ENCODE results near the gene PRDM16.

PRDM16 gene

DNA sequence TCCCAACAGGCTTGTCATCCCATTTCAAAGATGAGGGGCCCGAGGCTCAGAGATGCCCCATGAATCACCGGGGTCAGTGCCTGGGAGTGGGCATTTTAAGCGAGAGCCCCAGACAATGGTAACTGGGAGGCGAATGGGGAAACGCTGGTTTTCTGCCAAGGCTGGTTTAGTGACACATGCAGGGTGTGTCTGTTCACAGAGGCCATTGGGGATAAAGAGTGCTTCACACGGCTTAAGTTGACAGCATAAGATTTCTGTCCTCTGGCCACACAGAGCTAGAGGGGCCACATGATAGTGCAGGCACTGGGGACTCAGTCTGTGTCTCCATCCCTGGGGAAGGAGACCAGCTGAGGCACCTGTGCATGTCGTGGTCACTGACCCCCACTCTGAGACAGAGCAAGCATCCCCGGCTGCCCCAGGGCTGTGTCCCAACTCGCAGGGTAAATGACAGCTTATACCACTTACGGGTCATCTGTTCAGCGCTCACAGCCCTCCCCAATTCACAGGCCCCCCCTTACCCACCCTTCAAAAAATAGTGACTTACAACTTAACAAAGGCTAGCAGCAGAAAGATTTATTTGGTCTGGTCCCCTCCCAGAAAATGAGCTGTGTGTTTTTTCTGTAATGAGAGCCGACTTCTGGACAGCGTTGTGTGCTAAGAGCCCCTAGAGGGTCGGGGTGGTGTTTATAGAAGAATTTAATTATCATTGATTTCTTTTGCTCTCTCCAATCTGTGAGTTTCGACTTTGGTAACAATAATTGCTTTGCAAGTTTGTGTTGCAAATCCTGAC, 350.6 kb downstream of the PRDM16 start:
- no peak overlapping the region for H3K23ac ChIP-seq (ENCODE audit: low read length in 2 of 2)
- H3K9ac ChIP-seq (ENCODE audit: low read length), result no peak overlapping the region

DNA sequence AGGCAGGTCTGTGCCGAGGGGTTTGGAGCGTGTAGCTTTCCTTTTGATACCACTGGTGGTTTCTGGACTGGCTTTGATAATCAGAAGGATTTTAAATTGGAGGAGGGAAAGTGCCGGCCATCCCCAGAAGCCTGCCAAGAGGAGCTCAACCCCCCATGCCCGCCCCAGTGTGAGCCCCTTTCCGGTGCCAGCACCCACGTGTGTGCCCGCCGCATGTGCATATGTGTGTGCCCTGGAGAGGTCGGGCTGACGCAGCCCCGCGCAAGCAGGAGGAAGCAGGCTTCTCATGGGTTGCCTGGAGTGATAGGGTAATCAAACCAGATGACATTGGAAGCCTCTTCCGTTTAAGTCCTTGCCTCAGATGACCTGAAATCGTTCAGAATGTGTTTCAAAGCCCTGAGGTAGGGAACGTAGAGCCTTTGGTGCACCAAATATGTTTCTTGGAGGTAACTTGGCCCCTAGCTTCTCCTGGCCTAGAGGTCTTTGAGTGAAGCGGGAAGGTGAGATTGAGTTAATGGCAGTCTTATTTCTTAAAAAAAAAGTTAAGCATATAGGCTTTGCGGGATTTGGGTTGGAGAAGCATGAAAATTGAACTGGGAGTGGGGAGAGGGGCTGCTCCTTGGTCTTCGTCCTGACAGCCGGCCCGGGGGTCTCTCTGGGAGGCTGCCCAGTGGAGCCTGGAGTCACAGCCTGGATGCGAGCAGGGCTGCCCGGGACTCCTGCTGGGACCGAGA, 351.4 kb downstream of the PRDM16 start:
- no peak overlapping the region for H2AFZ ChIP-seq (ENCODE audit: low read depth, low read length)

More for the DNA sequence above, 350.6 kb downstream of the PRDM16 start:
- no peak overlapping the region for H3K27ac ChIP-seq (ENCODE audit: low read length, poor library complexity, severe bottlenecking)
- no peaks in the 10 kb centered on the region for H3K79me1 ChIP-seq (replicated peaks; ENCODE audit: low read length, poor library complexity, severe bottlenecking)
- H4K8ac ChIP-seq (ENCODE audit: low read length), result no peak overlapping the region
- no peak overlapping the region for H3K4ac ChIP-seq (ENCODE audit: low read depth in 1 of 2, low read length in 2 of 2)
- no peak overlapping the region for H3K18ac ChIP-seq (ENCODE audit: low read depth in 1 of 2, low read length in 2 of 2)
- H3K4me3 ChIP-seq (ENCODE audit: insufficient read depth in 1 of 2, low read depth in 1 of 2, low read length in 2 of 2), result no peak overlapping the region
- no peak for DNase-seq
- no peak overlapping the region for H3K14ac ChIP-seq (ENCODE audit: low read length in 2 of 2)
- H2BK120ac ChIP-seq (ENCODE audit: low read depth, low read length), result no peak overlapping the region
- no peak overlapping the region for H2AFZ ChIP-seq (ENCODE audit: low read depth, low read length)
- H4K91ac ChIP-seq (ENCODE audit: low read length), result no peak overlapping the region
- 72% methylated on average over 14 of the region's 15 CpGs for WGBS
- H3K36me3 ChIP-seq (ENCODE audit: control insufficient read depth in 1 of 2, insufficient read depth in 2 of 2, low read depth in 1 of 2, low read length in 2 of 2), result peaks cover 0 to 4% of the 10 kb centered on the region in 2 experiments
- peaks cover 26 to 50% of the 10 kb centered on the region in 2 experiments for H3K27me3 ChIP-seq (ENCODE audit: control insufficient read depth in 1 of 2, insufficient read depth in 1 of 2, low read length in 2 of 2)
- no peak overlapping the region for H2AK5ac ChIP-seq (ENCODE audit: low read length, severe bottlenecking)
- H3K4me2 ChIP-seq (ENCODE audit: low read length, poor library complexity, severe bottlenecking), result no peak overlapping the region
- H3K9me3 ChIP-seq (ENCODE audit: control insufficient read depth, low read length), result peaks cover 10% of the 10 kb centered on the region
- H2BK5ac ChIP-seq (ENCODE audit: low read depth, low read length, poor library complexity, severe bottlenecking), result no peak overlapping the region
- H2BK15ac ChIP-seq (ENCODE audit: low read depth, poor library complexity, severe bottlenecking), result no peak overlapping the region
- H3K4me1 ChIP-seq (ENCODE audit: control insufficient read depth, insufficient read depth, low read depth, low read length), result peaks cover 2% of the 10 kb centered on the region
- H2BK12ac ChIP-seq (ENCODE audit: low read length in 2 of 2), result no peak overlapping the region

DNA sequence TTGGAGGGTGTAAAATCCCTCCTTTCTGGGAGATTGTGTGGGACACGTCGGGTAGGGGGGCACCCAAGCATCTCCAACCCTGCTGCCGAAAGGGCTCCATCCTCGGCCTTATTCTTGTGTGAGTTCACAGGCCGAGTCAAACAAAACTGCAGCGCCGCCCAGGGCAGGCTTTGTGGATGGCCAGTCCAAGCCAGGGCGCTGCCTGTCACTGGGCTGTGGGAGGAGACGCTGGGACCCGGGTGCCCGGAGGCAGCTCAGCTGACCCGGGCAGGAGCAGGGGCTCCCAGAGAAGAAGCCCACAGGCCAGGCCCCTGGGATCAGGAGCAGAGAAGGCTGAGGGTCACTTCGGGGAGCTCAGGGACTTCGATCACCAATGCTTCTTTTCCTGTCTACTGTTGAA, 353.6 kb downstream of the PRDM16 start:
- Histone ChIP-seq H2AFZ (ENCODE audit: low read depth, low read length) (no peak overlapping the region), H3K4ac (ENCODE audit: low read depth in 1 of 2, low read length in 2 of 2) (no peak overlapping the region), H3K4me2 (ENCODE audit: low read length, poor library complexity, severe bottlenecking) (no peak overlapping the region), H3K4me1 (ENCODE audit: control insufficient read depth, insufficient read depth, low read depth, low read length) (peaks cover 2% of the 10 kb centered on the region), H3K9me3 (ENCODE audit: control insufficient read depth, low read length) (no peaks in the 10 kb centered on the region), H2BK120ac (ENCODE audit: low read depth, low read length) (no peak overlapping the region), H2BK12ac (ENCODE audit: low read length in 2 of 2) (no peak overlapping the region), H2BK15ac (ENCODE audit: low read depth, poor library complexity, severe bottlenecking) (no peak overlapping the region), H4K91ac (ENCODE audit: low read length) (no peak overlapping the region), H3K9ac (ENCODE audit: low read length) (no peak overlapping the region), H3K27me3 (ENCODE audit: control insufficient read depth in 1 of 2, insufficient read depth in 1 of 2, low read length in 2 of 2) (peaks cover 26 to 46% of the 10 kb centered on the region in 2 experiments), H3K36me3 (ENCODE audit: control insufficient read depth in 1 of 2, insufficient read depth in 2 of 2, low read depth in 1 of 2, low read length in 2 of 2) (peaks cover 0 to 12% of the 10 kb centered on the region in 2 experiments), H3K14ac (ENCODE audit: low read length in 2 of 2) (no peak overlapping the region), H3K18ac (ENCODE audit: low read depth in 1 of 2, low read length in 2 of 2) (no peak overlapping the region), H3K4me3 (ENCODE audit: insufficient read depth in 1 of 2, low read depth in 1 of 2, low read length in 2 of 2) (no peak overlapping the region), H3K23ac (ENCODE audit: low read length in 2 of 2) (no peak overlapping the region), H3K79me1 (replicated peaks; ENCODE audit: low read length, poor library complexity, severe bottlenecking) (no peaks in the 10 kb centered on the region), H4K8ac (ENCODE audit: low read length) (no peak overlapping the region), H2BK5ac (ENCODE audit: low read depth, low read length, poor library complexity, severe bottlenecking) (no peak overlapping the region), H2AK5ac (ENCODE audit: low read length, severe bottlenecking) (no peak overlapping the region), H3K27ac (ENCODE audit: low read length, poor library complexity, severe bottlenecking) (no peak overlapping the region)
- WGBS, result 87% methylated on average over 14 of the region's 14 CpGs
- no peak for DNase-seq

More for the DNA sequence above, 351.4 kb downstream of the PRDM16 start:
- Histone ChIP-seq H3K9me3 (ENCODE audit: control insufficient read depth, low read length) (peaks cover 10% of the 10 kb centered on the region), H3K79me1 (replicated peaks; ENCODE audit: low read length, poor library complexity, severe bottlenecking) (no peaks in the 10 kb centered on the region), H3K18ac (ENCODE audit: low read depth in 1 of 2, low read length in 2 of 2) (no peak overlapping the region), H3K4me2 (ENCODE audit: low read length, poor library complexity, severe bottlenecking) (no peak overlapping the region), H3K4ac (ENCODE audit: low read depth in 1 of 2, low read length in 2 of 2) (no peak overlapping the region), H4K8ac (ENCODE audit: low read length) (no peak overlapping the region), H3K14ac (ENCODE audit: low read length in 2 of 2) (no peak overlapping the region), H3K36me3 (ENCODE audit: control insufficient read depth in 1 of 2, insufficient read depth in 2 of 2, low read depth in 1 of 2, low read length in 2 of 2) (peaks cover 0 to 4% of the 10 kb centered on the region in 2 experiments), H2BK5ac (ENCODE audit: low read depth, low read length, poor library complexity, severe bottlenecking) (no peak overlapping the region), H2BK15ac (ENCODE audit: low read depth, poor library complexity, severe bottlenecking) (no peak overlapping the region), H3K4me3 (ENCODE audit: insufficient read depth in 1 of 2, low read depth in 1 of 2, low read length in 2 of 2) (no peak overlapping the region), H2AK5ac (ENCODE audit: low read length, severe bottlenecking) (no peak overlapping the region), H2BK120ac (ENCODE audit: low read depth, low read length) (no peak overlapping the region), H3K27me3 (ENCODE audit: control insufficient read depth in 1 of 2, insufficient read depth in 1 of 2, low read length in 2 of 2) (peaks cover 26 to 43% of the 10 kb centered on the region in 2 experiments), H3K23ac (ENCODE audit: low read length in 2 of 2) (no peak overlapping the region), H4K91ac (ENCODE audit: low read length) (no peak overlapping the region), H3K9ac (ENCODE audit: low read length) (no peak overlapping the region), H3K27ac (ENCODE audit: low read length, poor library complexity, severe bottlenecking) (no peak overlapping the region), H2BK12ac (ENCODE audit: low read length in 2 of 2) (no peak overlapping the region), H3K4me1 (ENCODE audit: control insufficient read depth, insufficient read depth, low read depth, low read length) (peaks cover 2% of the 10 kb centered on the region)
- DNase-seq, result no peak
- 83% methylated on average over 23 of the region's 23 CpGs for WGBS

DNA sequence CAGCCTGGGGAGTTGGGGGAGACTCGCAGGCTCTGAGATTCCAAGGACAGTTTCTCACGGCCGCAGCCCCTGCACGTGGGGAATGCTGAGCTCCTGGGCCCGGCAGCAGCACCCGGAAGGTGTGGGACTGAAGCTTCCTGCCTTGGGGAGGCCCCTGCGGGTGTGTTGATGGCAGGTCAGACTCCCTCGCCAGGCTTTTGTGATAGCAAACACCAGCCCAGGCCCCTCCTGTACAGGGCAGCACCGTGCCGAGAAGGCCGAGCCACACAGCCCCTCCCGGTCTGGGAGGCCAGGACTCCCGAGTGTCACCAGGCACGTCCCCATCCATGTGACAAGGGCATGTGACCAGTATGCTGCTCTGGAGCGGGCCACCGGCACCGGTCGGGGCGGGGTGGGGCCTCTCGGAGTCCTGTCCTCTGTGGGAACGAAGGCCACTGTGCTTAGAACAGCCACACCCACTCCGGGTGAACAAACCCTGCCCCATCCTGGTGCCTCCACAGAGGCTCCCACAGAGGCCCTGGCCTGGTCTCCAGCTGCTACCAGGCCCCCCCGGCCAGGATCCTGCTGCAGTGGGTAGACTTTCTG, 354.3 kb downstream of the PRDM16 start:
- Histone ChIP-seq H2BK12ac (ENCODE audit: low read length in 2 of 2) (no peak overlapping the region), H3K27ac (ENCODE audit: low read length, poor library complexity, severe bottlenecking) (no peak overlapping the region), H3K27me3 (ENCODE audit: control insufficient read depth in 1 of 2, insufficient read depth in 1 of 2, low read length in 2 of 2) (peaks cover 26 to 43% of the 10 kb centered on the region in 2 experiments), H3K4me1 (ENCODE audit: control insufficient read depth, insufficient read depth, low read depth, low read length) (peaks cover 2% of the 10 kb centered on the region), H3K23ac (ENCODE audit: low read length in 2 of 2) (no peak overlapping the region), H3K4me2 (ENCODE audit: low read length, poor library complexity, severe bottlenecking) (no peak overlapping the region), H3K9ac (ENCODE audit: low read length) (no peak overlapping the region), H3K4me3 (ENCODE audit: insufficient read depth in 1 of 2, low read depth in 1 of 2, low read length in 2 of 2) (no peak overlapping the region), H2BK15ac (ENCODE audit: low read depth, poor library complexity, severe bottlenecking) (no peak overlapping the region), H3K4ac (ENCODE audit: low read depth in 1 of 2, low read length in 2 of 2) (no peak overlapping the region), H3K36me3 (ENCODE audit: control insufficient read depth in 1 of 2, insufficient read depth in 2 of 2, low read depth in 1 of 2, low read length in 2 of 2) (peaks cover 0 to 8% of the 10 kb centered on the region in 2 experiments), H4K8ac (ENCODE audit: low read length) (no peak overlapping the region), H2AFZ (ENCODE audit: low read depth, low read length) (no peak overlapping the region), H2AK5ac (ENCODE audit: low read length, severe bottlenecking) (no peak overlapping the region), H3K14ac (ENCODE audit: low read length in 2 of 2) (no peak overlapping the region), H2BK120ac (ENCODE audit: low read depth, low read length) (no peak overlapping the region), H3K18ac (ENCODE audit: low read depth in 1 of 2, low read length in 2 of 2) (no peak overlapping the region), H4K91ac (ENCODE audit: low read length) (no peak overlapping the region), H2BK5ac (ENCODE audit: low read depth, low read length, poor library complexity, severe bottlenecking) (no peak overlapping the region), H3K79me1 (replicated peaks; ENCODE audit: low read length, poor library complexity, severe bottlenecking) (no peaks in the 10 kb centered on the region), H3K9me3 (ENCODE audit: control insufficient read depth, low read length) (no peaks in the 10 kb centered on the region)
- DNase-seq, result no peak
- 80% methylated on average over 23 of the region's 23 CpGs for WGBS
